ENCODE measurements around the gene ALDOB.

ALDOB gene

GRCh38 chr9:101427957-101428655, 7.5 kb downstream of the ALDOB start:
- H3K4me3 ChIP-seq (ENCODE audit: low read depth, low read length), result no peak overlapping the region

GRCh38 chr9:101427358-101427757, 8.2 kb downstream of the ALDOB start:
- no peak overlapping the region for H3K4me3 ChIP-seq (ENCODE audit: low read depth, low read length)

GRCh38 chr9:101421653-101422065, 13.9 kb downstream of the ALDOB start:
- H3K4me3 ChIP-seq (ENCODE audit: low read depth, low read length), result no peak overlapping the region

- no peak overlapping the region for H3K4me3 ChIP-seq (ENCODE audit: low read depth, low read length)
Measured at GRCh38 chr9:101419863-101420262, 15.7 kb downstream of the ALDOB start.

GRCh38 chr9:101418518-101419430, 16.8 kb downstream of the ALDOB start:
- no peak overlapping the region for H3K4me3 ChIP-seq (ENCODE audit: low read depth, low read length)

- no peak overlapping the region for H3K4me3 ChIP-seq (ENCODE audit: low read depth, low read length)
Measured at GRCh38 chr9:101417977-101418376, 17.6 kb downstream of the ALDOB start.

- no peak overlapping the region for H3K4me3 ChIP-seq (ENCODE audit: low read depth, low read length)
Measured at GRCh38 chr9:101417389-101417788, 18.2 kb downstream of the ALDOB start.

- H3K4me3 ChIP-seq (ENCODE audit: low read depth, low read length), result no peak overlapping the region
Measured at GRCh38 chr9:101415578-101415977, 20.0 kb downstream of the ALDOB start.

- no peak overlapping the region for H3K4me3 ChIP-seq (ENCODE audit: low read depth, low read length)
Measured at GRCh38 chr9:101414839-101415238, 20.7 kb downstream of the ALDOB start.

GRCh38 chr9:101409079-101409477, 26.5 kb downstream of the ALDOB start:
- no peak overlapping the region for H3K4me3 ChIP-seq (ENCODE audit: low read depth, low read length)

GRCh38 chr9:101408374-101409078, 27.0 kb downstream of the ALDOB start:
- no peak overlapping the region for H3K4me3 ChIP-seq (ENCODE audit: low read depth, low read length)

- no peak overlapping the region for H3K4me3 ChIP-seq (ENCODE audit: low read depth, low read length)
Measured at GRCh38 chr9:101403516-101404285, 31.9 kb downstream of the ALDOB start.

- H3K4me3 ChIP-seq (ENCODE audit: low read depth, low read length), result no peak overlapping the region
Measured at GRCh38 chr9:101400120-101400519, 35.5 kb downstream of the ALDOB start.

- H3K4me3 ChIP-seq (ENCODE audit: low read depth, low read length), result peak overlapping the region; percentile 66
Measured at GRCh38 chr9:101399643-101399970, 36.0 kb downstream of the ALDOB start.

GRCh38 chr9:101398930-101399642, 36.5 kb downstream of the ALDOB start:
- peak overlapping the region; percentile 66 for H3K4me3 ChIP-seq (ENCODE audit: low read depth, low read length)

GRCh38 chr9:101398068-101398929, 37.3 kb downstream of the ALDOB start, which contains the start of the genes MRPL50 and ZNF189:
TSS of gene MRPL50 (minus strand) at chr9:101398618. CDS start at chr9:101398592, 26 bp downstream.
TSS of gene ZNF189 (plus strand) at chr9:101398851. CDS start at chr9:101399157, 306 bp downstream.
- peak within 1 kb of the TSS; percentile 80 for H3K4me3 ChIP-seq (ENCODE audit: low read depth, low read length)

- peak overlapping the region; percentile 80 for H3K4me3 ChIP-seq (ENCODE audit: low read depth, low read length)
Measured at GRCh38 chr9:101397746-101398067, 37.9 kb downstream of the ALDOB start.

- no peak overlapping the region for H3K4me3 ChIP-seq (ENCODE audit: low read depth, low read length)
Measured at GRCh38 chr9:101394687-101395086, 40.9 kb downstream of the ALDOB start.

- no peak overlapping the region for H3K4me3 ChIP-seq (ENCODE audit: low read depth, low read length)
Measured at GRCh38 chr9:101393135-101393534, 42.4 kb downstream of the ALDOB start.

Measured in iPS-11a (cell line).